Loucy (cell line): ENCODE results near the gene ZNF555.

ENCODE experiments used
- CTCF ChIP-seq: fragments of 200-600 bp; sonication (generic); conservative IDR thresholded peaks from 2 replicates; pipeline ENCODE4 v1.5.1; 2014; ENCODE audit warnings: mild to moderate bottlenecking, antibody characterized with exemption, low read length
- EZH2phosphoT487 ChIP-seq: fragments of 200-600 bp; IDR thresholded peaks from 2 replicates; pipeline ENCODE4 v1.6.1; 2018; ENCODE audit warnings: antibody characterized with exemption, mild to moderate bottlenecking, moderate library complexity, borderline replicate concordance

- TF ChIP-seq CTCF (no peak), EZH2phosphoT487 (no peak)
Measured at GRCh38 chr19:2869618-2870017, 28.3 kb downstream of the ZNF555 start.
